Ishikawa (cell line): ENCODE results near the gene ARSI.

ENCODE experiments used
- CEBPB ChIP-seq: IDR thresholded peaks from 2 replicates; pipeline ENCODE4 v1.6.1; 2012
- CREB1 ChIP-seq: IDR thresholded peaks from 2 replicates; pipeline ENCODE4 v1.6.1; 2012; ENCODE audit warnings: low read depth
- EGR1 ChIP-seq: IDR thresholded peaks from 2 replicates; pipeline ENCODE4 v1.6.1; 2012
- EP300 ChIP-seq: IDR thresholded peaks from 2 replicates; pipeline ENCODE4 v1.6.1; 2012; ENCODE audit warnings: borderline replicate concordance
- FOXM1 ChIP-seq: IDR thresholded peaks from 2 replicates; pipeline ENCODE4 v1.6.1; 2012; ENCODE audit warnings: low read depth, borderline replicate concordance
- MAX ChIP-seq: IDR thresholded peaks from 2 replicates; pipeline ENCODE4 v1.6.1; 2012
- NFIC ChIP-seq: IDR thresholded peaks from 2 replicates; pipeline ENCODE4 v1.6.1; 2012
- RAD21 ChIP-seq: IDR thresholded peaks from 2 replicates; pipeline ENCODE4 v1.6.1; 2012; ENCODE audit warnings: low read depth
- REST ChIP-seq: IDR thresholded peaks from 2 replicates; pipeline ENCODE4 v1.6.1; 2012; ENCODE audit warnings: low read depth, mild to moderate bottlenecking
- TAF1 ChIP-seq: IDR thresholded peaks from 2 replicates; pipeline ENCODE4 v1.6.1; 2012; ENCODE audit warnings: low read depth, mild to moderate bottlenecking
- TCF12 ChIP-seq: IDR thresholded peaks from 2 replicates; pipeline ENCODE4 v1.6.1; 2012; ENCODE audit warnings: low read depth
- TEAD4 ChIP-seq: IDR thresholded peaks from 2 replicates; pipeline ENCODE4 v1.6.1; 2012
- YY1 ChIP-seq: IDR thresholded peaks from 2 replicates; pipeline ENCODE4 v1.6.1; 2012; ENCODE audit warnings: low read depth
- ZBTB7A ChIP-seq: IDR thresholded peaks from 2 replicates; pipeline ENCODE4 v1.6.1; 2012; ENCODE audit warnings: low read depth
- TF ChIP-seq, protein P1 (sequence below): IDR thresholded peaks from 2 replicates; pipeline ENCODE4 v1.6.1; 2012

ARSI gene

GRCh38 chr5:150264667-150265603, 37.8 kb downstream of the ARSI start:
- no peak for TF ChIP-seq EGR1
- no peak for TF ChIP-seq TCF12
- TF ChIP-seq ZBTB7A = no peak
- no peak for TF ChIP-seq FOXM1

DNA sequence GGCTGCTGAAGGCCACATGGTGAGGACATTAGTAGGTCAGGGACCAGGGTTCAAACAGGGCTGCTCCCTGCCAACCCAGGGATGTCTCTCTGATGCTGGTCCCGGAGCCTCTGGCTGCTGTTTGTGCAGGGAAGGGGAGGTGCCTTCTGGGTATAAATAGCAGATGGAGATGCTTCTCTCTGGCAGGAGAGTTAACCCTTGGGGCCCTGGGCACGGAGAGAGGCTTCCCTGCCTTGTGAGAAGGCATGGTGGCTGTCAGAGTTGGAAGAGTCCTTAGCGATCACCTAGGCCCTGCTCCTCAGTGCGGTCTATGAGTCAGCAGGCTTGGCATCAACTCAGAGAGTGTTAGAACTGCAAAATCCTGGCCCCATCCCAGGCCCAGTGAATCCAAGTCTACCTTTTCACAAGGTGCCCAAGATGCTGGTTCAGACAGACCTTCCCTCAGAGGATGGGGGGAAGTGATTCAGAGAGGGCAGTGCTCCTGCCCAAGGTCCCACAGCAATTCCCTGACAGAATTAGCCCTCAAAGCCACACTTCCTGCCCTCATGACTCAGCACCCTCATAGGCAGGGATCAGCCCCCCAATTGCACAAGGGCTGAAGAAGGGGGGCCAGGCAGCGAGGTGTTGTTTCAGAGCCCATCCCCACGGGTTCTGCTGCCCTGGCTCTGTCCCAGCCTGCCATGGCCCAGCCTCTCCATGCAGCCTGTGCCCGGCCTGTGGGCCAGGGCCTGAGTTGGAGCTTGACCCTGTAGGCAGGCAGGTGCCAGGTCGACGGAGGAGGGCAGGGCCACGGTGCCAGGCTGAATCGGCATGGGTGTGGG, 38.7 kb downstream of the ARSI start:
- TF ChIP-seq, protein P1, sequence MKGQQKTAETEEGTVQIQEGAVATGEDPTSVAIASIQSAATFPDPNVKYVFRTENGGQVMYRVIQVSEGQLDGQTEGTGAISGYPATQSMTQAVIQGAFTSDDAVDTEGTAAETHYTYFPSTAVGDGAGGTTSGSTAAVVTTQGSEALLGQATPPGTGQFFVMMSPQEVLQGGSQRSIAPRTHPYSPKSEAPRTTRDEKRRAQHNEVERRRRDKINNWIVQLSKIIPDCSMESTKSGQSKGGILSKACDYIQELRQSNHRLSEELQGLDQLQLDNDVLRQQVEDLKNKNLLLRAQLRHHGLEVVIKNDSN = no peak

DNA sequence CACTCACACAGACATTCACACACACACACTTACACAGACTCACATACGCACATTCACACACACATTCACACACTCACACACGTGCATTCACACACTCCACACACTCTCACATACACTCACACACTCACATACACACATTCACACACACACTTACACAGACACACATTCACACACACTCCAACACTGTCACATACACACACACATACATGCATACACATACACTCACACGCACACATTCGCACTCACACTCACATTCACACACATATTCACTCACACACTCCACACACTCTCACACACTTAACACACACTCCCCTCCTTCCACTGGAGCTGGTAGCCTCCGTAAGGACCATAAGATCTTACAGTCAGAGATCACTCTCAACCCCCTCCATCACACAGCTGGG, 39.3 kb downstream of the ARSI start:
- TF ChIP-seq CEBPB (no peak), RAD21 (no peak), ZBTB7A (no peak), NFIC (no peak), TEAD4 (no peak), MAX (no peak), EGR1 (no peak), REST (no peak), EP300 (no peak), CREB1 (no peak), FOXM1 (no peak), YY1 (no peak), TAF1 (no peak), TCF12 (no peak)
- TF ChIP-seq, protein P1 = no peak

GRCh38 chr5:150262502-150262901, 40.2 kb downstream of the ARSI start:
- TF ChIP-seq EGR1 = no peak
- no peak for TF ChIP-seq TCF12
- TF ChIP-seq NFIC = no peak
- TF ChIP-seq ZBTB7A = no peak
- TF ChIP-seq EP300 = no peak

DNA sequence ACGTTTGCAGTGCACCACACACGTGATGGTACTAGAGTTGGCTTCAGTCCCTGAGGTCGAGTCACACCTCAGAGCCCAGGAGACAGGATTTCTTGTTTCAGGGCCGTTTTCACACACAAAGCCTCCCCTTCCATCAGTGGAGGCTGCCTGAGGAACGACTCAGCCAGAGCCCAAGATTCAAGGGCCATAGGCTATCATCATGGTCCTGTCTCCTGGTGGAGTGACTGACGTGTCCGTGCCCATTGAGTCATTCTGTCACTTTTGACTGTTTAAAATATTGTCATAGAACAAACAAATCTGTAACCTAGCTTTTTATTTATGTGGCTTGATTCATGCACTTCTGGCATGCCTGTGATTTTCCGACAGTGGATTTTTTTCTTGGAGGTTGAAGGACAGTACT, 41.5 kb downstream of the ARSI start:
- TF ChIP-seq EP300 (no peak), CREB1 (no peak), TCF12 (no peak), NFIC (no peak), EGR1 (no peak), REST (no peak), YY1 (no peak), RAD21 (no peak)

DNA sequence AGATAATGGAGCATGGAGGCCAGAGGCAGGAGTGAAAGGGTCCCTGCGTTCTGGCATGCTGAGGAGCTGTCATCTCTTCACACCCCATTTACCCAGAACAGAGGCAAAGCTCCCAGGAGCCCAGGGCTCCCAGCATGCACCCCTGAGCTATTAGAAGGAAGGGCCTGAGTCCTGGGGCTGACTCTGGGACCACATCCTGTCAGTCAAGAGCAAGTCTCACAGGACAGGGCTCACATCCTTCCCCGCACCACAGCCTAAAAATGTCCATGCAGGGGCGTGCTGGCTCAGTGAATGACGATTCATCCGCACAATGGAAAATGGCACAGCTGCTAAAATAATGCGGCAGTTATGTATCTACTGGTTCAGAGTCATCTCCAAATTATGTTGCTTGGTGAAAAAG, 44.6 kb downstream of the ARSI start:
- peak; percentile 45 for TF ChIP-seq MAX
- peak; percentile 58; the same call in 1 of the 2 replicates for TF ChIP-seq EP300
- TF ChIP-seq TEAD4 = peak; percentile 56
- TF ChIP-seq NFIC = peak; percentile 73
- TF ChIP-seq TCF12 = peak; percentile 68; the same call in 1 of the 2 replicates
- TF ChIP-seq CEBPB = no peak
- no peak for TF ChIP-seq RAD21
